PC-9 (cell line): ENCODE data around the gene TMEM178A.

Experiments
- EZH2 ChIP-seq: fragments of 200-600 bp; sonication (generic); IDR thresholded peaks from 2 replicates; pipeline ENCODE4 v1.8.0; 2017; ENCODE audit warnings: antibody characterized with exemption, low read depth
- TF ChIP-seq, protein P1 (sequence below): fragments of 200-600 bp; sonication (generic); conservative IDR thresholded peaks from 2 replicates; pipeline ENCODE4 v1.6.1; 2017; ENCODE audit warnings: mixed run types, antibody characterized with exemption, mild to moderate bottlenecking, moderate library complexity

DNA sequence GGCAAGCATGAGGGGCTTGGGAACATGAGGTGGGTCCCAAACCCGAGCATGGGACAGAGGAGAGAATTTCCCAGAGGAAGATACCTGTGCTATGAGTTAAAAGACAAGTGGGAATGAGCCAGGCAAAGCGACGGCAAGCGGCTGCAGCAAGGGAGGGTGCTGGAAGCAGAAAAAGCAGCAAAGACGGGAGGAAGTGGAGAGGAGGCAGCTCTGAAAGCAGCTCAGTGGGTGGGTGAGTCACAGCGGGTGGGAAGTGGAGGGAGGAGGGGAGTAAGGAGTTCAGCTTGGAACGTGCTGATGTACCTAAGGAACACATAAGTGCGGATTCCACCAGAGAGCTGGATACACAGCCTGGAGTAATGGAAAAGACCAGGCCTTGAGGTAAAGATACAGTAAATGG lies 71.9 kb downstream of the TMEM178A start:
- TF ChIP-seq, protein P1, sequence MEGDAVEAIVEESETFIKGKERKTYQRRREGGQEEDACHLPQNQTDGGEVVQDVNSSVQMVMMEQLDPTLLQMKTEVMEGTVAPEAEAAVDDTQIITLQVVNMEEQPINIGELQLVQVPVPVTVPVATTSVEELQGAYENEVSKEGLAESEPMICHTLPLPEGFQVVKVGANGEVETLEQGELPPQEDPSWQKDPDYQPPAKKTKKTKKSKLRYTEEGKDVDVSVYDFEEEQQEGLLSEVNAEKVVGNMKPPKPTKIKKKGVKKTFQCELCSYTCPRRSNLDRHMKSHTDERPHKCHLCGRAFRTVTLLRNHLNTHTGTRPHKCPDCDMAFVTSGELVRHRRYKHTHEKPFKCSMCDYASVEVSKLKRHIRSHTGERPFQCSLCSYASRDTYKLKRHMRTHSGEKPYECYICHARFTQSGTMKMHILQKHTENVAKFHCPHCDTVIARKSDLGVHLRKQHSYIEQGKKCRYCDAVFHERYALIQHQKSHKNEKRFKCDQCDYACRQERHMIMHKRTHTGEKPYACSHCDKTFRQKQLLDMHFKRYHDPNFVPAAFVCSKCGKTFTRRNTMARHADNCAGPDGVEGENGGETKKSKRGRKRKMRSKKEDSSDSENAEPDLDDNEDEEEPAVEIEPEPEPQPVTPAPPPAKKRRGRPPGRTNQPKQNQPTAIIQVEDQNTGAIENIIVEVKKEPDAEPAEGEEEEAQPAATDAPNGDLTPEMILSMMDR: no peak
- TF ChIP-seq EZH2: no peak
